C4-2B (cell line): ENCODE measurements around the gene CTSL.
"Not testable (repeated sequence)": the region's sequence is repeated elsewhere in the genome, so short reads cannot be mapped to it uniquely, and the experiment has no call there.

ENCODE experiments used
- H3K27ac ChIP-seq: fragments of 450-650 bp; 2 replicates; pipeline ENCODE4 v1.5.1; 2017
- CTCF ChIP-seq: fragments of 450-650 bp; conservative IDR thresholded peaks from 2 replicates; pipeline ENCODE4 v1.5.1; 2017; ENCODE audit warnings: mild to moderate bottlenecking
- ZFX ChIP-seq: fragments of 450-650 bp; IDR thresholded peaks from 2 replicates; pipeline ENCODE4 v1.6.1; 2017

Gene CTSL

GRCh38 chr9:87748881-87749280, 23.0 kb downstream of the CTSL start:
- TF ChIP-seq CTCF (no peak), ZFX (no peak)

GRCh38 chr9:87749335-87750035, 23.6 kb downstream of the CTSL start:
- no peak for TF ChIP-seq CTCF
- TF ChIP-seq ZFX: no peak
- no peak overlapping the region for H3K27ac ChIP-seq

More at GRCh38 chr9:87748881-87749280, 23.0 kb downstream of the CTSL start:
- no peak overlapping the region for H3K27ac ChIP-seq

GRCh38 chr9:87750726-87751125, 24.8 kb downstream of the CTSL start:
- H3K27ac ChIP-seq: no peak overlapping the region
- TF ChIP-seq CTCF (no peak), ZFX (no peak)

- no peak overlapping the region for H3K27ac ChIP-seq
- TF ChIP-seq CTCF (no peak), ZFX (no peak)
Measured at GRCh38 chr9:87751423-87751822, 25.5 kb downstream of the CTSL start.

- TF ChIP-seq CTCF (no peak), ZFX (no peak)
- no peak overlapping the region for H3K27ac ChIP-seq
Measured at GRCh38 chr9:87751868-87752267, 25.9 kb downstream of the CTSL start.

GRCh38 chr9:87753313-87753712, 27.4 kb downstream of the CTSL start:
- no peak for TF ChIP-seq CTCF
- TF ChIP-seq ZFX: no peak

GRCh38 chr9:87758330-87758729, 32.4 kb downstream of the CTSL start:
- not testable (repeated sequence) for H3K27ac ChIP-seq

More at GRCh38 chr9:87753313-87753712, 27.4 kb downstream of the CTSL start:
- H3K27ac ChIP-seq: no peak overlapping the region

GRCh38 chr9:87759980-87760379, 34.1 kb downstream of the CTSL start:
- not testable (repeated sequence) for H3K27ac ChIP-seq
